H1 (cell line): ENCODE data around the gene UGT1A7. TPM values are rescaled to one million over a fixed set of nuclear protein-coding genes. Genes with fewer than 3 reads are reported as not detected.

Experiments used
- CHD2 ChIP-seq: IDR thresholded peaks from 2 replicates; pipeline ENCODE4 v1.6.1; 2012; ENCODE audit warnings: low read length, improper control_type of control experiment
- HDAC6 ChIP-seq: IDR thresholded peaks from one replicate; pipeline ENCODE4 v1.7.1; 2012; ENCODE audit warnings: low read depth, mild to moderate bottlenecking, inconsistent platforms, low read length, moderate library complexity
- RAD21 ChIP-seq, 2 experiments: IDR thresholded peaks in 1 of 2; conservative IDR thresholded peaks in 1 of 2; 2 replicates each; pipeline ENCODE4 v1.6.1; 2011; ENCODE audit warnings: low read depth in 2 of 2, low read length in 2 of 2, improper control_type of control experiment in 1 of 2, inconsistent platforms in 1 of 2, mild to moderate bottlenecking in 1 of 2, moderate library complexity in 1 of 2
- polyA plus RNA-seq, 7 experiments: library from polyadenylated mRNA; depleted of rRNA in 3 of 7; stranded (reverse) in 5 of 7; unstranded in 2 of 7; fragments of >200 nt in 5 of 7; fragments of 200-250 nt in 2 of 7; gene quantifications; 1 replicate in 5 of 7; 2 replicates in 1 of 7; 4 replicates in 1 of 7; pipeline versions ENCODE4 v1.2.1 to v1.2.3, GENCODE V29; 2011 to 2013; ENCODE audit warnings: missing spikeins in 2 of 7, mixed read lengths in 2 of 7
- total RNA-seq: library from RNA; stranded (reverse); fragmentation: NEBNext Ultra II Directional; extraction: Animal tissue kit (Norgen Biotek cat#: 25700); gene quantifications from 2 replicates; pipeline ENCODE4 v1.2.1, GENCODE V29; 2021
- TF ChIP-seq, protein P1 (sequence below): IDR thresholded peaks from 2 replicates; pipeline ENCODE4 v1.6.1; 2012; ENCODE audit warnings: low read length, inconsistent platforms
- TF ChIP-seq, protein P2 (sequence below): fragments of 300-600 bp; sonication (generic); IDR thresholded peaks from 2 replicates; pipeline ENCODE4 v1.7.1; 2012; ENCODE audit warnings: low read length, moderate library complexity, mild to moderate bottlenecking, inconsistent platforms; ENCODE audit not compliant: insufficient replicate concordance

UGT1A7 gene
- total and polyA plus RNA-seq, 2 of the 8 experiments (the other 6 are each of a cell fraction or from before 2014, with no cell fraction given): not detected

DNA sequence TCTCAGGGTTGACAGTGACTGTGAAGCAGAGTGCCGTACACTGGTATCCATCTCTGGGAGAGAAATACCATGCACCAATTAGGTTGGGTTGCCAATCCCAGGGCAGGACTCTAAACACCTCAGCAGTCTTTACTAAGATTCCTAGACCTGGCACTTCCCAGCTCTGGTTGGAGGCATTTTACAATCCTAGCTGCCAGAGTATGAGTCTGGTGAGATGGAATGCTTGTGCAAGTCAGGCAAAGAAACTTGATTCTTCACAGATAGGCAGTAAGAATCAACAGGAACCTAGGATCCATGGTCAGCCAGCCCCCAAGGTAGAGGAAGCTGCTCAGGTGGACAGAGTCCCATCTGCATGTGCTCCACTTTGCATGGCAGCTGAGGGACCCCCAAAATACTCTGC, 25.0 kb downstream of the UGT1A7 start (continued):
- TF ChIP-seq, protein P1, sequence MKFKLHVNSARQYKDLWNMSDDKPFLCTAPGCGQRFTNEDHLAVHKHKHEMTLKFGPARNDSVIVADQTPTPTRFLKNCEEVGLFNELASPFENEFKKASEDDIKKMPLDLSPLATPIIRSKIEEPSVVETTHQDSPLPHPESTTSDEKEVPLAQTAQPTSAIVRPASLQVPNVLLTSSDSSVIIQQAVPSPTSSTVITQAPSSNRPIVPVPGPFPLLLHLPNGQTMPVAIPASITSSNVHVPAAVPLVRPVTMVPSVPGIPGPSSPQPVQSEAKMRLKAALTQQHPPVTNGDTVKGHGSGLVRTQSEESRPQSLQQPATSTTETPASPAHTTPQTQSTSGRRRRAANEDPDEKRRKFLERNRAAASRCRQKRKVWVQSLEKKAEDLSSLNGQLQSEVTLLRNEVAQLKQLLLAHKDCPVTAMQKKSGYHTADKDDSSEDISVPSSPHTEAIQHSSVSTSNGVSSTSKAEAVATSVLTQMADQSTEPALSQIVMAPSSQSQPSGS: no peak
- TF ChIP-seq, protein P2, sequence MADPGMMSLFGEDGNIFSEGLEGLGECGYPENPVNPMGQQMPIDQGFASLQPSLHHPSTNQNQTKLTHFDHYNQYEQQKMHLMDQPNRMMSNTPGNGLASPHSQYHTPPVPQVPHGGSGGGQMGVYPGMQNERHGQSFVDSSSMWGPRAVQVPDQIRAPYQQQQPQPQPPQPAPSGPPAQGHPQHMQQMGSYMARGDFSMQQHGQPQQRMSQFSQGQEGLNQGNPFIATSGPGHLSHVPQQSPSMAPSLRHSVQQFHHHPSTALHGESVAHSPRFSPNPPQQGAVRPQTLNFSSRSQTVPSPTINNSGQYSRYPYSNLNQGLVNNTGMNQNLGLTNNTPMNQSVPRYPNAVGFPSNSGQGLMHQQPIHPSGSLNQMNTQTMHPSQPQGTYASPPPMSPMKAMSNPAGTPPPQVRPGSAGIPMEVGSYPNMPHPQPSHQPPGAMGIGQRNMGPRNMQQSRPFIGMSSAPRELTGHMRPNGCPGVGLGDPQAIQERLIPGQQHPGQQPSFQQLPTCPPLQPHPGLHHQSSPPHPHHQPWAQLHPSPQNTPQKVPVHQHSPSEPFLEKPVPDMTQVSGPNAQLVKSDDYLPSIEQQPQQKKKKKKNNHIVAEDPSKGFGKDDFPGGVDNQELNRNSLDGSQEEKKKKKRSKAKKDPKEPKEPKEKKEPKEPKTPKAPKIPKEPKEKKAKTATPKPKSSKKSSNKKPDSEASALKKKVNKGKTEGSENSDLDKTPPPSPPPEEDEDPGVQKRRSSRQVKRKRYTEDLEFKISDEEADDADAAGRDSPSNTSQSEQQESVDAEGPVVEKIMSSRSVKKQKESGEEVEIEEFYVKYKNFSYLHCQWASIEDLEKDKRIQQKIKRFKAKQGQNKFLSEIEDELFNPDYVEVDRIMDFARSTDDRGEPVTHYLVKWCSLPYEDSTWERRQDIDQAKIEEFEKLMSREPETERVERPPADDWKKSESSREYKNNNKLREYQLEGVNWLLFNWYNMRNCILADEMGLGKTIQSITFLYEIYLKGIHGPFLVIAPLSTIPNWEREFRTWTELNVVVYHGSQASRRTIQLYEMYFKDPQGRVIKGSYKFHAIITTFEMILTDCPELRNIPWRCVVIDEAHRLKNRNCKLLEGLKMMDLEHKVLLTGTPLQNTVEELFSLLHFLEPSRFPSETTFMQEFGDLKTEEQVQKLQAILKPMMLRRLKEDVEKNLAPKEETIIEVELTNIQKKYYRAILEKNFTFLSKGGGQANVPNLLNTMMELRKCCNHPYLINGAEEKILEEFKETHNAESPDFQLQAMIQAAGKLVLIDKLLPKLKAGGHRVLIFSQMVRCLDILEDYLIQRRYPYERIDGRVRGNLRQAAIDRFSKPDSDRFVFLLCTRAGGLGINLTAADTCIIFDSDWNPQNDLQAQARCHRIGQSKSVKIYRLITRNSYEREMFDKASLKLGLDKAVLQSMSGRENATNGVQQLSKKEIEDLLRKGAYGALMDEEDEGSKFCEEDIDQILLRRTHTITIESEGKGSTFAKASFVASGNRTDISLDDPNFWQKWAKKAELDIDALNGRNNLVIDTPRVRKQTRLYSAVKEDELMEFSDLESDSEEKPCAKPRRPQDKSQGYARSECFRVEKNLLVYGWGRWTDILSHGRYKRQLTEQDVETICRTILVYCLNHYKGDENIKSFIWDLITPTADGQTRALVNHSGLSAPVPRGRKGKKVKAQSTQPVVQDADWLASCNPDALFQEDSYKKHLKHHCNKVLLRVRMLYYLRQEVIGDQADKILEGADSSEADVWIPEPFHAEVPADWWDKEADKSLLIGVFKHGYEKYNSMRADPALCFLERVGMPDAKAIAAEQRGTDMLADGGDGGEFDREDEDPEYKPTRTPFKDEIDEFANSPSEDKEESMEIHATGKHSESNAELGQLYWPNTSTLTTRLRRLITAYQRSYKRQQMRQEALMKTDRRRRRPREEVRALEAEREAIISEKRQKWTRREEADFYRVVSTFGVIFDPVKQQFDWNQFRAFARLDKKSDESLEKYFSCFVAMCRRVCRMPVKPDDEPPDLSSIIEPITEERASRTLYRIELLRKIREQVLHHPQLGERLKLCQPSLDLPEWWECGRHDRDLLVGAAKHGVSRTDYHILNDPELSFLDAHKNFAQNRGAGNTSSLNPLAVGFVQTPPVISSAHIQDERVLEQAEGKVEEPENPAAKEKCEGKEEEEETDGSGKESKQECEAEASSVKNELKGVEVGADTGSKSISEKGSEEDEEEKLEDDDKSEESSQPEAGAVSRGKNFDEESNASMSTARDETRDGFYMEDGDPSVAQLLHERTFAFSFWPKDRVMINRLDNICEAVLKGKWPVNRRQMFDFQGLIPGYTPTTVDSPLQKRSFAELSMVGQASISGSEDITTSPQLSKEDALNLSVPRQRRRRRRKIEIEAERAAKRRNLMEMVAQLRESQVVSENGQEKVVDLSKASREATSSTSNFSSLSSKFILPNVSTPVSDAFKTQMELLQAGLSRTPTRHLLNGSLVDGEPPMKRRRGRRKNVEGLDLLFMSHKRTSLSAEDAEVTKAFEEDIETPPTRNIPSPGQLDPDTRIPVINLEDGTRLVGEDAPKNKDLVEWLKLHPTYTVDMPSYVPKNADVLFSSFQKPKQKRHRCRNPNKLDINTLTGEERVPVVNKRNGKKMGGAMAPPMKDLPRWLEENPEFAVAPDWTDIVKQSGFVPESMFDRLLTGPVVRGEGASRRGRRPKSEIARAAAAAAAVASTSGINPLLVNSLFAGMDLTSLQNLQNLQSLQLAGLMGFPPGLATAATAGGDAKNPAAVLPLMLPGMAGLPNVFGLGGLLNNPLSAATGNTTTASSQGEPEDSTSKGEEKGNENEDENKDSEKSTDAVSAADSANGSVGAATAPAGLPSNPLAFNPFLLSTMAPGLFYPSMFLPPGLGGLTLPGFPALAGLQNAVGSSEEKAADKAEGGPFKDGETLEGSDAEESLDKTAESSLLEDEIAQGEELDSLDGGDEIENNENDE: no peak
- TF ChIP-seq HDAC6: no peak
- TF ChIP-seq CHD2: no peak
- TF ChIP-seq RAD21 (IDR thresholded peaks at IDR 0.05 in 1 of 2, conservative IDR thresholded peaks at IDR 0.05 in 1 of 2; ENCODE audit: low read depth in 2 of 2, low read length in 2 of 2): no peak
